SJCRH30 (cell line): ENCODE data around the gene CCDC170. TPM values are rescaled to one million over a fixed set of nuclear protein-coding genes. Genes with fewer than 3 reads are reported as not detected.

Source experiments
- DNase-seq, 2 experiments: peaks; one replicate each; pipeline ENCODE4 v3.0.0-alpha.2; 2015 to 2020
- H3K27ac ChIP-seq: fragments of 250-450 bp; sonication (Bioruptor Pico); 2 replicates; pipeline ENCODE4 v1.5.1; 2020; ENCODE audit warnings: mild to moderate bottlenecking, moderate library complexity
- H3K27me3 ChIP-seq: fragments of 250-450 bp; sonication (Bioruptor Pico); 2 replicates; pipeline ENCODE4 v1.5.1; 2020; ENCODE audit warnings: mild to moderate bottlenecking, moderate library complexity
- H3K36me3 ChIP-seq: fragments of 250-450 bp; sonication (Bioruptor Pico); 2 replicates; pipeline ENCODE4 v1.5.1; 2020; ENCODE audit warnings: mild to moderate bottlenecking, moderate library complexity
- H3K4me1 ChIP-seq: fragments of 250-450 bp; sonication (Bioruptor Pico); 2 replicates; pipeline ENCODE4 v1.5.1; 2020; ENCODE audit warnings: mild to moderate bottlenecking, moderate library complexity
- H3K4me3 ChIP-seq: fragments of 250-450 bp; sonication (Bioruptor Pico); 2 replicates; pipeline ENCODE4 v1.5.1; 2020; ENCODE audit warnings: mild to moderate bottlenecking, moderate library complexity
- H3K9me3 ChIP-seq: fragments of 250-450 bp; sonication (Bioruptor Pico); replicated peaks from 2 replicates; pipeline ENCODE4 v1.5.1; 2020; ENCODE audit warnings: mild to moderate bottlenecking, moderate library complexity
- total RNA-seq: library from RNA; depleted of rRNA; stranded (reverse); fragments of >200 nt; shearing (Covaris generic); gene quantifications from 2 replicates; pipeline ENCODE4 v1.2.3, GENCODE V29; 2014

Gene CCDC170
- total RNA-seq, 1 experiment from 2014 or later: not detected

DNA sequence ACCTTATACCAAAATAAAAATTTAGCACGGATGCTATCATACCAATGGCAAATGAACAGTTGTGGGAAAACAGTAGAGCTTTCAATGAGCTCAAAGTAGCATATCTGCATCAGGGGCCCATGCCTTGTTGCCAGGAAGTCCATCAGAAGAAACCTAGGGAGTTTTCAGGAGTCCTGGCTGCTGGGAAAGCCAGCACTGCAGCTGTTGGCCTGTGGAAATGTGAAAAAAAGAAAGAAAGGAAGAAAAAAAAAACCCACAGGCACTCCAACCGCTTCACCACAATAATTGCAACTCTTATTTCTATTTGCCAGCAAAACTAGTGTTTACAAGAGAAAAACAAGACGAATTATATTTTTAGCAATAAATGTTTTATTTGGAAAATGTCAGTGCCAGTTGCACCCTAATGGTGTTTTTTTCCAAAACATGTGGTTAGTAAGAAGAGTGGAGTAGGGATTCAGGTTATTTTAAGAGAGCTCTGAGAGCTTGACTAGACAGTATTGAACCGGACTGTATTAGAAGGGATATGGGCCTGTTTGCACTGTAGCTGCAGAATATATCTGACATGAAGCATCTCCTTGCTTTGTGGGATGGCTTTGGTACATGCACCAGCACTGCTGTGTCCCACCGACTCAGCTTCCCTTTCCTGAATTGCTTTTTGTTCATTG is 137.3 kb downstream of the CCDC170 start:
- Histone ChIP-seq H3K36me3 (no peaks in the 10 kb centered on the region), H3K4me3 (no peak overlapping the region), H3K4me1 (peaks cover 17% of the 10 kb centered on the region), H3K9me3 (no peaks in the 10 kb centered on the region), H3K27me3 (no peaks in the 10 kb centered on the region), H3K27ac (no peak overlapping the region)
- DNase-seq: peak; percentile 22 to 58

DNA sequence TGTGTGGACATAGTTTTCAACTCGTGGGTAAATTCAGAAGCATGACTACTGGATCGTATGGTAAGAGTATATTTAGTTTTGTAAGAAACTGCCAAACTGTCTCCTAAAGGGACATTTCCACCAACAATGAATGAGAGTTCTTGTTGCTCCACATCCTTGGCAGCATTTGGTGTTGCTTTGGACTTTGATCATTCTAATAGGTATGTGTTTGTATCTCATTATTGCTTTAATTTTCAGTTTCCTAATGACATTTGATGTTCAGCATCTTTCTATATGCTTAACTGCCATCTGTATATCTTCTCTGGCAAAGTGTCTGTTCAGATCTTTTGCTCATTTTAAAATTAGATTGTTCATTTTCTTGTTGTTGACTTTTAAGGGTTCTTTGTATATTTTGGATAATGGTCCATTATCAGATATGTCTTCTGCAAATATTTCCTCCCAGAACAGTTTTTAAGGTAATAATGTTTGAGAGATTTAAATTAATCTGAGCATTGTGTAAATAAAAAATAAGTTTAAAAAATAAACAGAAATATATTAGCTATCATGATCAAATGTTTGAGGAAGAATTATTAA is 138.7 kb downstream of the CCDC170 start:
- Histone ChIP-seq H3K9me3 (0 out of 2 replicates have a peak, but pooled peaks cover 4% of the 10 kb centered on the region), H3K4me1 (peaks cover 17% of the 10 kb centered on the region), H3K27ac (no peak overlapping the region), H3K36me3 (no peaks in the 10 kb centered on the region), H3K4me3 (no peak overlapping the region), H3K27me3 (no peaks in the 10 kb centered on the region)
- DNase-seq: no peak

DNA sequence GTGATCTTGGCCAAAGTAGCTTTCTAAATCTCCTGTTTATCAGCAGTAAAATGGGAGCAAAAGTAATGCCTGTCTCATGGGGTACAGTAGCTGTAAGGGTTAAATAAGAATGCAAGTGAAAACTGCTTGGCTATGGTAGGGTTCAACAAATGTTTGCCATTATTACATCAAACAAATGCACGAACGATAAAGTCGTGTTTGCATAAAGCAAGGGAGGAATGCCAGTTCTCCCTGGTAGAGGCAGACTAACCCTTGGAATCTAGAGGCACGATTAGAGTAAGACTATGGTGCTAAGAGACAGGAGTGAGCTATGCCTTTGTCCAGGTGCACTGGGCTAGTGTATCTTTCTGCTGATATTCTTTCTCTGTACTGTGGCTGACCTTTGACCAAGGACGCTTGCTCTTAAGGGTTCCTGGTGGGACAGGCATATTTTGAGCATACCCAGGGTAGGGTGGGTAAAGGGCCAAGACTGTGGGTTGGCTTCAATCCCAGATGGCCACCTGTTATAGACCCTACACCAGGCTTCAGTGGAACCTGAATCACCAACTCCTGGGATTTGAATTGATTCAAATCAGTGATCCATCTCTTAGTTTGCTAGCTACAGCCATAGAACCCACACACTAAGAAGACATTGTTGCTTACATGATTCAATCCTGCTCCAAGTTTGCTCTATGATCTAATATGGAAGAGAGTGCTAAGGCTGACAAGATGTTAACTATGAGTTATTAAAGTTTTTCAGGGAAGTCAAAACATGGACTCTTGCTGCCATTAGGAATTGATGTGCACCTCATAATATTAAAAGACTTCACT is 139.9 kb downstream of the CCDC170 start:
- H3K36me3 ChIP-seq: no peaks in the 10 kb centered on the region
- H3K27me3 ChIP-seq: no peaks in the 10 kb centered on the region
- no peak overlapping the region for H3K27ac ChIP-seq
- H3K9me3 ChIP-seq: 0 out of 2 replicates have a peak, but pooled peaks cover 4% of the 10 kb centered on the region
- H3K4me3 ChIP-seq: no peak overlapping the region
- H3K4me1 ChIP-seq: peaks cover 17% of the 10 kb centered on the region
- DNase-seq: peak in 1 of 2 experiments; percentile 12

DNA sequence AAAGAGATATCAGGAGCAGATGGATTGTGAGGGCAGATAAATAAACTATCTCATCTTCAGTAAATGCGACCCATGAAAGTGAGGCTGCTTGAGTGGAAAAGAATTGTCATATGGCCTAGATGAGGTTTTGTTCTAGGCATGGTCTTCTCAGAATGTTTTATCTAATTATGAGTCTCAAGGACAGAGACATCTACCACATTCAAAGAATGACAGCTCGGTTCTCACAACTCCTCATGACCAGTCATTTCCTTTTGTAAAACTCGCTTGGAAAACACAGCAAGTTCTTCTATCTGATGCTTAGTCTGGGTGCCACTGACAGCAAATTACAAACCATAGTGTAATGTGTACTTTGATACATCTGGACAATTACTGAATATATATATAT is 140.5 kb downstream of the CCDC170 start:
- no peak overlapping the region for H3K27ac ChIP-seq
- H3K4me3 ChIP-seq: no peak overlapping the region
- H3K36me3 ChIP-seq: no peaks in the 10 kb centered on the region
- DNase-seq: no peak
- H3K4me1 ChIP-seq: peaks cover 17% of the 10 kb centered on the region
- H3K9me3 ChIP-seq: 0 out of 2 replicates have a peak, but pooled peaks cover 4% of the 10 kb centered on the region
- no peaks in the 10 kb centered on the region for H3K27me3 ChIP-seq

DNA sequence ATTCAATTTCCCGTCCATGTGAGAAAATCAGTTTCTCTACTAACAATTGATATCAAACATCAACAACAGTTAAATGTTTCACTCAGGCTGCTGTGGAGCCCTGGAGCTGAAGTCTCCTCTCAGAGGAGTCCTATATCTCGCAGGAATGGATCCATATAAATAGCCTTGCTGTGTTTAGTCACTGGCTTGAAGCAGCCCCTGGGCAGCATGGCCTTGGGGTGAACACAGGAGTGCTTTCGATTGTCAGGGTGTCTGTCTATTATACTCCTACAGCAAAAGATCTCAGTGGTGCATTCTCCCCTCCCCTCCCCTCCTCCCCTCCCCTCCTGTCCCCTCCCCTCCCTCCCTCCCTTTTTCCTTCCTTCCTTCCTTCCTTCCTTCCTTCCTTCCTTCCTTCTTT is 141.9 kb downstream of the CCDC170 start:
- H3K4me1 ChIP-seq: peaks cover 6% of the 10 kb centered on the region; the same call in 1 of the 2 replicates
- H3K36me3 ChIP-seq: no peaks in the 10 kb centered on the region
- no peak overlapping the region for H3K4me3 ChIP-seq
- no peak for DNase-seq
- 0 out of 2 replicates have a peak, but pooled peaks cover 4% of the 10 kb centered on the region for H3K9me3 ChIP-seq
- H3K27ac ChIP-seq: no peak overlapping the region
- no peaks in the 10 kb centered on the region for H3K27me3 ChIP-seq

DNA sequence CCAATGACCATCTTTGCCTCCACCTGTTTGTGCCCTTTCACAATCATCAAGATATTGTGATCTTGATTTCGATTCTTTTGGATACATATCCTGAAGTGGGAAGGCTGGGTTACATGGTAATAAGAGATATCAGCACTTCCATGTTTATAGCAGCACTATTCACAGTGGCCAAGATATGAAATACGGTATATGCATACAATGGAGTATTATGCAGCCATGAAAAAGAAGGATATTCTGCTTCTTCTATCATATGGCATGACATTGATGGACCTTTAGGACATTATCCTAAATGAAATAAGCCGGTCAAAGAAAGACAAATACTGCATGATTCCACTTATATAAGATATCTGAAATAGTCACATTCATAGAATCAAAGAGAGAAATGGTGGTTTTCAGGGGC is 144.0 kb downstream of the CCDC170 start:
- H3K27me3 ChIP-seq: no peaks in the 10 kb centered on the region
- no peaks in the 10 kb centered on the region for H3K4me1 ChIP-seq
- 0 out of 2 replicates have a peak, but pooled peaks cover 4% of the 10 kb centered on the region for H3K9me3 ChIP-seq
- no peak for DNase-seq
- H3K27ac ChIP-seq: no peak overlapping the region
- H3K4me3 ChIP-seq: no peak overlapping the region
- H3K36me3 ChIP-seq: no peaks in the 10 kb centered on the region

DNA sequence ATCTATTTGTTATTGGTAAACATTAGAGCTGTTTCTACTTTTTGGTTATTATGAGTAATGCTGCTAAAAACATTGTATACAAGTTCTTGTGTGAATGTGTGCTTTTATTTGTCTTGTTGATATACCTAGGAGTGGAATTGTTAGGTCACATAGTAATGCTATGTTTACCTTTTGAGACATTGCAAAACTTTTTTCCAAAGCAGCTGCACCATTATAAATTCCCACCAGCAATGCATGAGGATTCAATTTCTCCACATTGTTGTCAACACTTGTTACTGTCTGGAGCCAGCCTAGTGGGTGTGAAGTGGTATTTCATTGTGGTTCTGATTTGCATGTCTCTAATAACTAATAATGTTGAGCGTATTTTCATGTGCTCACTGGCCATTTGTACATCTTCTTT is 145.9 kb downstream of the CCDC170 start:
- Histone ChIP-seq H3K4me1 (no peaks in the 10 kb centered on the region), H3K27me3 (no peaks in the 10 kb centered on the region), H3K9me3 (0 out of 2 replicates have a peak, but pooled peaks cover 4% of the 10 kb centered on the region), H3K27ac (no peak overlapping the region), H3K4me3 (no peak overlapping the region), H3K36me3 (no peaks in the 10 kb centered on the region)
- no peak for DNase-seq

DNA sequence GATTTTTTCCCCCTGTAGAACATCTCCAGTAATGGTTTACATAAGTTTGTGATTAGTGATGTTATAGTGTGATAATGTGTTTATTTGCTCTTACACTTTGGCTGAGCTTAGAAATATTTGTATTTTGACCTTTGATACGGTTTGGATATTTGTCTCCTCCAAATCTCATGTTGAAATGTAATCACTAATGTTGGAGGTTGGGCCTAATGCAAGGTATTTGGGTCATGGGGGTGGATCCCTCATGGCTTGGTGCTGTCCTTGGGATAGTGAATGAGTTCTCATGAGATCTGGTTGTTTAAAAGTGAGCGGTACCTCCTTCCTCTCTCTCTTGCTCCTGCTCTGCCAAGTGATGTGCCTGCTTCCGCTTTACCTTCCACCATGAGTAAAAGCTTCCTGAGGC is 147.2 kb downstream of the CCDC170 start:
- no peaks in the 10 kb centered on the region for H3K27me3 ChIP-seq
- no peak overlapping the region for H3K27ac ChIP-seq
- H3K4me1 ChIP-seq: no peaks in the 10 kb centered on the region
- 0 out of 2 replicates have a peak, but pooled peaks cover 4% of the 10 kb centered on the region for H3K9me3 ChIP-seq
- H3K36me3 ChIP-seq: no peaks in the 10 kb centered on the region
- H3K4me3 ChIP-seq: no peak overlapping the region
- no peak for DNase-seq

DNA sequence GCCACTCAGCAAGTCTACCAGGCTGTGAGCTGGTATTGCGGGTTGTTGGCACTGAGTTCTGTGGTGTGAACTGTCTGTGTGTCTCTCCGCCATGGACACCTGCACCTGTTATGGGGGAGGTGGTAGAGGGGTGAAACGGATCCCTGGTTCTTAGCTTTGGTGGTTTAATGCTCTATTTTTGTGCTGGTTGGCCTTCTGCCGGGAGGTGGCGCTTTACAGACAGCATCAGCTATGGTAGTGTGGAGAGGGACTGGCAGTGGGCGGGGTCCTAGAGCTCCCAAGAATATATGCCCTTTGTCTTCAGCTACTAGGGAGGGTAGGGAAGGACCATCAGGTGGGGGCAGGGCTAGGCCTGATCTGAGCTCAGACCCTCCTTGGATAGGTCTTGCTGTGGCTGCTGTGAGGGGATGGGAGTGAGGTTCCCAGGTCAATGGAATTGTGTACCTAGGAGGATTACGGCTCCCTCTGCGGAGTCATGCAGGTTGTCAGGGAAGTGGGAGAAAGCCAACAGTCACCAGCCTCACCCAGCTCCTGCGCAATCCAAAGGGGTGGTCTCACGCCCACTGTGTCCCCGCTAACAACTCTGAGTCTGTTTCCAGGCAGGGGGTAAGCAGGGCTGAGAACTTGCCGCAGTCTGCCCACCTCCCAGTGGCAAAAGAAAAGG is 154.3 kb downstream of the CCDC170 start:
- DNase-seq: peak in 1 of 2 experiments; percentile 42
- Histone ChIP-seq H3K27ac (no peak overlapping the region), H3K9me3 (no peaks in the 10 kb centered on the region), H3K36me3 (no peaks in the 10 kb centered on the region), H3K4me1 (no peaks in the 10 kb centered on the region), H3K27me3 (no peaks in the 10 kb centered on the region), H3K4me3 (no peak overlapping the region)

DNA sequence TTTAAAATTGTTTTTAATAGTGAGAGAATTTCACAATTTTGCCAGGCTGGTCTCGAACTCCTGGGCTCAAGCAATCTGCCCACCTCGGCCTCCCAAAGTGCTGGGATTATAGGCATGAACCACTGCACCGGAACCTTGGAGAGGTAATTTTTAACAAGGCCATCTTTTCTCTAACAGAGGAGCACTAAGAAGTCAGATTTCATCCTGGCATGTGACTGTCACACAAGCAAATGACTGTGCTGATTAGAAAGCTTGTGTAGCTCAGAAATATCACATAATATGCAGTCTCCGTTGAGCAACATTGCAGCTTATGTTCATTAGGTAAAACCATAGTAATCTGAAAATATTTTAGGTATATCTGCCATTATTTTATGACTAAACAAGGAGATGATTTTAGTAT is 156.0 kb downstream of the CCDC170 start:
- no peaks in the 10 kb centered on the region for H3K9me3 ChIP-seq
- no peak overlapping the region for H3K4me3 ChIP-seq
- no peaks in the 10 kb centered on the region for H3K27me3 ChIP-seq
- no peaks in the 10 kb centered on the region for H3K4me1 ChIP-seq
- no peak for DNase-seq
- H3K36me3 ChIP-seq: no peaks in the 10 kb centered on the region
- no peak overlapping the region for H3K27ac ChIP-seq

DNA sequence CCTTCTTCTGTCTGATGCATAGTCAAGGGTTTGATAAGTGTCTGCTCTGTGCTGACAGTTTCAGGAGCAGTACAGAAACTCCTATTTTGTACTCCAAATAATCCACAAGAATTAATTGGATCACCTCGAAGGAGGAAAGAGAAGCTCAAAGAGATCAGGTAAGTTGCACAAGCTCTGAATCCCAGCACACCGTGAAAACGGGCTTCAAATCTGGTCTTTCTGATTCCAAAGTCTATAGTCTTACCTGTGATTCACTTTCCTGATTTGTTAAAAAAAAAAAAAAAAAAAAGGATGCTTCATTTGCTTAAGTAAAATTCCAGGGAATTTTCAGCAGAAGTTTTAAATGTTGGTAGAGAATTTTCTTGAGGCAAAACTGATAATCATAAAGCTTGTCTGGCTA is 157.8 kb downstream of the CCDC170 start:
- H3K27me3 ChIP-seq: no peaks in the 10 kb centered on the region
- no peak for DNase-seq
- H3K27ac ChIP-seq: no peak overlapping the region
- no peaks in the 10 kb centered on the region for H3K4me1 ChIP-seq
- peaks cover 6% of the 10 kb centered on the region; the same call in 1 of the 2 replicates for H3K9me3 ChIP-seq
- H3K4me3 ChIP-seq: no peak overlapping the region
- H3K36me3 ChIP-seq: no peaks in the 10 kb centered on the region

DNA sequence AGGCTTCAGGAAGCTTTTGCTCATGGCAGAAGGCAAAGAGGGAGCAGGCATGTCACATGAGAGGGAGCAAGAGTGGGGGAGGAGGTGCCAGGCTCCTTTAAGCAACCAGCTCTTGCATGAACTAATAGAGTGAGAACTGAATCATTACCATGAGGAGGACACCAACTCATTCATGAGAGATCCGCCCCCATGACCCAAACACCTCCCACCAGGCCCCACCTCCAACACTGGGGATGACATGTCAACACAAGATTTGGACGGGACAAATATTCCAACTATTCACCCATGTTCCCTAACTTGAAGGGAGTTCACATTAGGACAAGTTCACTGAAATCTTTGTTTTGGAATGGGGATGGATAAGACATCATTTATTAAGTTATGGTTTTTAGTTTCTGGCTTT is 158.5 kb downstream of the CCDC170 start:
- no peaks in the 10 kb centered on the region for H3K27me3 ChIP-seq
- DNase-seq: no peak
- H3K27ac ChIP-seq: no peak overlapping the region
- H3K36me3 ChIP-seq: no peaks in the 10 kb centered on the region
- H3K4me3 ChIP-seq: no peak overlapping the region
- H3K9me3 ChIP-seq: peaks cover 6% of the 10 kb centered on the region; the same call in 1 of the 2 replicates
- H3K4me1 ChIP-seq: no peaks in the 10 kb centered on the region

DNA sequence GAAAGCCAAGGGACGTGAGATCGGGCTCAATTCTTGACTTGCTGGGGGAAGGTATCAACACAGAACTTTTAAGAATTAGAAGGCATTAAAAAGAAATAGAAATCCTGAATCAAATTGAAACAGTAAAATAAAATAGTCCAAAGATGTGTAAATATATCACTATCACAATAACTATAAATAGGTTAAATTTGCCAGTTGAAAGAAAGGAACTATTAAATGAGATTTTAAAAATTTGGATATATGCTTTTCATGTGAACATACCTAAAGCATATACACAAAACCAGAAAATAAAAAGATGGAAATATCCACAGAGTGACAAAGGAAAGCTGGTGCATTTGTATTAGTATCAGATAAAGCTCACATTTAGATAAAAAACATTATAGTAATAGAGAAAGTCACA is 161.3 kb downstream of the CCDC170 start:
- Histone ChIP-seq H3K9me3 (peaks cover 6% of the 10 kb centered on the region; the same call in 1 of the 2 replicates), H3K4me3 (no peak overlapping the region), H3K27me3 (no peaks in the 10 kb centered on the region), H3K27ac (no peak overlapping the region), H3K36me3 (no peaks in the 10 kb centered on the region), H3K4me1 (no peaks in the 10 kb centered on the region)
- no peak for DNase-seq

DNA sequence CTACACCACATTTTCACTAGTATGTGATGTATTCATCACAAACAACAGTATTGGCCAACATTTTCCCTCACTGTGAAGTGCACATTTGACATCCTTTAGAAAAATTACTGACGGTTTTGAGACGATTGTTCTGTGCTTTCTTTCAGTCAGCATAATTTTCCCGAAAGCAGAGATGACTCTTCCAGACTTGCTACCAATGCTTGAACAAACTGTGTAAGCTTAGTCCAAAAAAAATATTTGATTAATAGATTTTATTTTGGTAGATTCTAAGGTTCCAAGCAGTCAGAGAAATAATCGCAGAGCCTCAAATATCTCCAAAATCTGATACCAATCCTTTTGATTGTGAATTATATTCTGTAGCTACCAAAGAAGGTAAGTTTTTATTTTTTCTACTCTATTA is 162.6 kb downstream of the CCDC170 start:
- Histone ChIP-seq H3K36me3 (no peaks in the 10 kb centered on the region), H3K4me1 (no peaks in the 10 kb centered on the region), H3K9me3 (peaks cover 6% of the 10 kb centered on the region; the same call in 1 of the 2 replicates), H3K27me3 (no peaks in the 10 kb centered on the region), H3K4me3 (no peak overlapping the region), H3K27ac (no peak overlapping the region)
- no peak for DNase-seq

DNA sequence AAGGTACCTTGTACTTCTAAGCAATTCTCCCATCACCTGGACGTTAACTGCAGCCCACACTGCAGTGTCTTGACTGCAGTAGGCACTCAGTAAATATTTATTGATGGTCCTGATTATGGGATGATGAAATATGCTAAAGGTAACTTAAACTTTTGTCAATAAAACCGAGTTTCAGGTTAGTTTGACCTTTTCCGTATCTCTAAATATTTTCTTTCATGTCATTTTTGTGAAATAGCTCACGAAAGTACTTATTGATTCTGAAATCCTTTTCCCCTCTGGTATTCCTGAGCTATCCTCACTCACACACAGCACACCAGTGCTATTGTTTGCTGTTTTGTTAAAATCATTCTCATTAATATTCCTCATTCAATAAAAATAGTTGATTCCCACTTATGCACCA is 164.3 kb downstream of the CCDC170 start:
- no peak overlapping the region for H3K4me3 ChIP-seq
- DNase-seq: no peak
- no peak overlapping the region for H3K27ac ChIP-seq
- peaks cover 6% of the 10 kb centered on the region; the same call in 1 of the 2 replicates for H3K9me3 ChIP-seq
- no peaks in the 10 kb centered on the region for H3K36me3 ChIP-seq
- H3K4me1 ChIP-seq: no peaks in the 10 kb centered on the region
- H3K27me3 ChIP-seq: no peaks in the 10 kb centered on the region
